ENCODE results near the gene FBLIM1. TPM values are rescaled to one million over a fixed set of nuclear protein-coding genes. Genes with fewer than 3 reads are reported as not detected.
A peak's percentile ranks its signal among the peaks of the same experiment; 100 is the strongest.

FBLIM1 gene
- total RNA-seq, 4 donors from 2014 or later: 50.3 to 502 (median 337) TPM

- H3K4me3 ChIP-seq: peak overlapping the region in 1 of 4 donors; percentile 23
- H3K9me3 ChIP-seq: no peaks in the 10 kb centered on the region
- peaks cover 0 to 56% (median 2%) of the 10 kb centered on the region in 4 donors for H3K4me1 ChIP-seq
- H3K36me3 ChIP-seq: no peaks in the 10 kb centered on the region
- no peak for TF ChIP-seq POLR2A (IDR thresholded peaks at IDR 0.05)
- DNase-seq: no peak
- H3K27ac ChIP-seq: peak overlapping the region; percentile 1 to 69 (median 39)
- no peaks in the 10 kb centered on the region for H3K27me3 ChIP-seq
Measured at GRCh38 chr1:15797614-15798390, 39.2 kb downstream of the FBLIM1 start.

GRCh38 chr1:15799004-15799867 lies 40.6 kb downstream of the FBLIM1 start:
- peak overlapping the region; percentile 5 to 94 (median 82) for H3K27ac ChIP-seq
- TF ChIP-seq CTCF (IDR thresholded peaks at IDR 0.05) (no peak), POLR2A (IDR thresholded peaks at IDR 0.05) (peak in 1 of 2 donors; percentile 27)
- peak overlapping the region in 2 of 4 donors; percentile 37 to 46 for H3K4me3 ChIP-seq
- H3K4me1 ChIP-seq: peaks cover 0 to 43% (median 2%) of the 10 kb centered on the region in 4 donors
- peak in 2 of 3 donors; percentile 76 to 77 for DNase-seq
- H3K36me3 ChIP-seq: no peaks in the 10 kb centered on the region
- H3K9me3 ChIP-seq: no peaks in the 10 kb centered on the region
- no peaks in the 10 kb centered on the region for H3K27me3 ChIP-seq

- H3K36me3 ChIP-seq: no peaks in the 10 kb centered on the region
- DNase-seq: peak in 2 of 3 donors; percentile 93
- H3K27ac ChIP-seq: peak overlapping the region; percentile 25 to 94 (median 82)
- peaks cover 0 to 38% (median 2%) of the 10 kb centered on the region in 4 donors for H3K4me1 ChIP-seq
- no peaks in the 10 kb centered on the region for H3K9me3 ChIP-seq
- no peaks in the 10 kb centered on the region for H3K27me3 ChIP-seq
- TF ChIP-seq CTCF (IDR thresholded peaks at IDR 0.05) (no peak), POLR2A (IDR thresholded peaks at IDR 0.05) (peak; percentile 40 to 63)
- peak overlapping the region in 2 of 4 donors; percentile 37 to 46 for H3K4me3 ChIP-seq
Measured at GRCh38 chr1:15799928-15800835, 41.6 kb downstream of the FBLIM1 start.

GRCh38 chr1:15802234-15802965 lies 43.8 kb downstream of the FBLIM1 start:
- DNase-seq: no peak
- H3K4me1 ChIP-seq: peaks cover 0 to 25% (median 2%) of the 10 kb centered on the region in 4 donors
- no peaks in the 10 kb centered on the region for H3K27me3 ChIP-seq
- H3K9me3 ChIP-seq: no peaks in the 10 kb centered on the region
- TF ChIP-seq POLR2A (IDR thresholded peaks at IDR 0.05) (no peak), CTCF (IDR thresholded peaks at IDR 0.05) (no peak)
- H3K36me3 ChIP-seq: no peaks in the 10 kb centered on the region
- no peak overlapping the region for H3K4me3 ChIP-seq
- H3K27ac ChIP-seq: no peak overlapping the region

GRCh38 chr1:15803380-15803779 lies 44.8 kb downstream of the FBLIM1 start:
- H3K9me3 ChIP-seq: no peaks in the 10 kb centered on the region
- no peak overlapping the region for H3K27ac ChIP-seq
- no peak overlapping the region for H3K4me3 ChIP-seq
- peaks cover 0 to 25% (median 2%) of the 10 kb centered on the region in 4 donors for H3K4me1 ChIP-seq
- H3K36me3 ChIP-seq: no peaks in the 10 kb centered on the region
- DNase-seq: no peak
- TF ChIP-seq CTCF (IDR thresholded peaks at IDR 0.05) (peak in 4 of 6 experiments; percentile 41 to 47 (median 45)), POLR2A (IDR thresholded peaks at IDR 0.05) (no peak)
- H3K27me3 ChIP-seq: no peaks in the 10 kb centered on the region

Measured in Peyer's patch (tissue), 4 donors.